HCEC 1CT (cell line): ENCODE measurements around the gene SPTA1.

ENCODE experiments used
- DNase-seq: peaks from one replicate; pipeline ENCODE4 v3.0.0-alpha.2; 2017

SPTA1 gene

DNA sequence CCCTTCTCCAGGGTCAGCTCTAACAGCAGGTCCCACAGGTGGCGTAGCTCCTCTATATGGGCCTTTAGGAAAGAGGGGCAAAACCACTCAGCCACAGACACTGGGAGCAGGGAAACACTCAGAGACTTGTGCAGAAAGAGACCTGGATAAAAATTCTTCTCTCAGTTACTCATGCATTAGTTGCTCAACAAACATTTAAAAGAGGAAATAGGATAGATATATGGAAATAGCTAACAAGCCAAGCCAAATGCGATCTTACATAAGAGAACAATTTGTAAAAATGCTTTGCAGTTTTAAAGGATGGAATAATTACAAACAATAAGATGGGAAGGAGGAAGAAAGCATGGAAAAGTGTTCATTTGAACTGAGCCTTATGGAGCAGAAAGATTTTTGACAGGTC lies 4.9 kb downstream of the SPTA1 start:
- no peak for DNase-seq

DNA sequence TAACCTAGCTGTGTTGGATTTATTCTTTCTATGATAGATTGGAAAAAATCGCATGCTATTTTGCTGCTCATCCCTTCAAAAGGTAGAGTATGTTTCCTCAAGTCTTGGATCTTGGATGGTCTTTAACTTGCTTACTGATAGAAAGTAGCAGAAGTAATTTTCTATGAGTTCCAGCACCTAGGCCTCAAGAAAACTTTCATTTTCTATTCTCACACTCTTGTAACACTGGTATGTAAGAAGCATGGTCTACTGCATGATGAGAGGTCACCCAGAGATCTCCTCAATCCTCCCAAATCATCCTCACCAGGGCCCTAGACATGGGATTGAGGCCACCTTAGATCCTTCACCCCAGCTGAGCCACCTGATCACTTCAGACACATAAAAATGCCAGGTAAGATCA lies 7.2 kb downstream of the SPTA1 start:
- DNase-seq = no peak

GRCh38 chr1:158675563-158676323 lies 10.8 kb downstream of the SPTA1 start:
- no peak for DNase-seq

- no peak for DNase-seq
Observed at GRCh38 chr1:158674302-158674701, 12.2 kb downstream of the SPTA1 start.

GRCh38 chr1:158666037-158666436 lies 20.5 kb downstream of the SPTA1 start:
- no peak for DNase-seq

DNA sequence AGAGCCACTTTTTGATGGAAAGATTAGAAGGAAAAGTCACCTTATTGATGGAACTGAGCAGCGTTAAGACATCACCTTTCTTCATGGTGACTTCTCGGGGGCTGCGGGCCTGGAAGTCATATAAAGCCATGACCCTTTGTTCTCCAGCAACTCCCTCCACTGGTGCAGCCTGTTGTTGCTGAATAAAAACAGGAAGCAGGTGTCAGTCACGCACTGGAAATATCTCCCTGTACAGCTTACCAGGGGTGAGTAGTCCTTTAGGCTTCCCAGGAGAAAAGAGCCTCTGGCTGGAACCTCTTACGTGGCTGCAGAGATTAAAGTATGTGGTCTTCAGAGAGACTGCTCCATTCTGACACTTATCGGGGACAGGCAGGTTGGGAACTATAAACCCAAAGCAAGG lies 31.9 kb downstream of the SPTA1 start:
- no peak for DNase-seq

- DNase-seq = no peak
Observed at GRCh38 chr1:158654086-158654485, 32.4 kb downstream of the SPTA1 start.

- no peak for DNase-seq
Observed at GRCh38 chr1:158652721-158653334, 33.7 kb downstream of the SPTA1 start.

DNA sequence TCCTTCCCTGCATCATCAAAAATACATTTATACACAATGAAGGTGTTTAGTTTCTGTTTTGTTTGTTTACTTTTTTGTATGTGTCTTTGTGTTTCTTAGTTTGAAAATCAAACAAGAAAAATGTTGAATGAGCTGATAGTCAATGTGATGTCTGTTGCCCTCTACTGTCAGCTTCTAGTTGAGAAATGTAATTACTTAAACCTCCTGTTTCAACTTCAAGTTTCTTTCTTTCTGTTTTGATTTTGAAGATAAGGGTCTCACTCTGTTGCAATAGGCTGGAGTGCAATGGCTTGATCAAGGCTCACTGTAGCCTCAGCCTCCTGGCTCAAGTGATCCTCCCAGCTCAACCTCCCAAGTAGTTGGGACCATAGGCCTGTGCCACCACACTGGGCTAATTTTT lies 37.5 kb downstream of the SPTA1 start:
- no peak for DNase-seq

- DNase-seq = no peak
Observed at GRCh38 chr1:158646465-158646864, 40.0 kb downstream of the SPTA1 start.

DNA sequence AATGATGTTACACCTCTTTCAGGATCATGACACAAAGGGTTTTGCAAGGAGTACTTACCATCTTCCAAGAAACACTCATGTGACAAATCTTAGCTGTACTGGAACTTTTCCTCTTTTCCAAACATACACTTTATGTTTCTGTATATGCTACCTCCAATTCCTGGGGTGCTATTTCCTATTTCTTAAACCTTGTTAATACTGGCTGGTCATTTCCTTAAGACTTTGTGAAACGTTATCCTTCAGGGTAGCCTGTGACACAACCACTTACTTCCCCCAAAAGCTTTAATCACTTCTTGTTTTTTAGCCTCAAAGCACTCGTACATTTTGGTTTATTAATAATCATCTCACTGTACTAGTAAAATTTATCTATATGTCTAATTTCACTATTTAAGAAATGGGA lies 42.1 kb downstream of the SPTA1 start:
- no peak for DNase-seq

DNA sequence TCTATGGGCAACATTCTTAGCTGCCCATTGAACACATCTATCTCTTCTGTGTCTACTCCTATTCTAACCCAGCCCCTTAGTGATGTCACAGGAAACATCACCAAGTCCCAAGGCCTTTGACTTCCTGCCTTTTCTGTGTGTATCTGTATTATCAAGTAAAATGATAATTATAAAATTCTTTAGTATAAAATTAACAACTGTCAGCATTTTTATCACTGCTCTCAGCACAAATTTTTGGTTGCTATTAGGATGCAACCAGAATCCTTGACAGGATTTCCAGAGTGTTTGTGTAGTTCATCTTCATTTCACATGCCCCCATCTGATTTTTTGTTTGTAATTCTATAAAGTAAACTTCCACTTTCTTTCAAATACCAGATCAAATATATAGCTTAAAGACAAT lies 47.6 kb downstream of the SPTA1 start:
- no peak for DNase-seq

DNA sequence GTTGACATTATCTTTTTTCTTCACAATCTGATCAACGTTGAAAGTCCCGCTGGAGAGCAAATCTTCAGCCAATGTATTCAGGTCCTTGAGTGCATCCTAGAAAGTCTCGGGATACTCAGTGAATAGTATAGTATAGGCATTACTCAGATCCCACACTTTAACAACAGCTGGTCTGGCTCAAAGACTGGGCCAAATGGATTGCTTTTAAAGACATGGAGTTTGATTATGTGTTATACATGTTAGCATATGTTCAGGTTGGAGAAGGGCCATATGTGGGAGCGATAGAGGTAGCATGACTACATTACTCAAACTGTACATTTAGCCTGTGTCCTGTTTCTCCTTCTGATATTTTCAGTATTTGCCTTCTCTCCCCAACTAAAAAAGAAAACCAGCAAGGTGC lies 48.4 kb downstream of the SPTA1 start:
- DNase-seq = no peak

DNA sequence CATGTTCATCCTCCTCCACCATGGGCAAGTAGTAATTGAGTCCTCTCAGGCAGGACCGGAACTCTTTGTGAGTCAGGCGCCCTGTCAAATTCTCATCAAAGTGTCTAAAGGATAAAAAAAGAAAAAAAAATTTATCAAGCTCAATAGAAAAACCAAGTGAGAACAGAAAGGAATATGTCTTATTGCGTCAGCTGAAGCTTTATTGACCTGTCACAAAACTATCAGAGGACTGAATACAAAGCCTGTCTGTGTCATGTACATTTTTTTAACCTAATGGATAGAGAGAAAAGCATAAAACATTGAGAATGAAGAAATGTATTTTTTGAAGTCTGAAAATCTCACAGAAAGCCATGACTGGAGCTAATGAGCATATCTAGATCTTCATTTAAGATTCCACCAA lies 72.8 kb downstream of the SPTA1 start:
- DNase-seq = no peak

DNA sequence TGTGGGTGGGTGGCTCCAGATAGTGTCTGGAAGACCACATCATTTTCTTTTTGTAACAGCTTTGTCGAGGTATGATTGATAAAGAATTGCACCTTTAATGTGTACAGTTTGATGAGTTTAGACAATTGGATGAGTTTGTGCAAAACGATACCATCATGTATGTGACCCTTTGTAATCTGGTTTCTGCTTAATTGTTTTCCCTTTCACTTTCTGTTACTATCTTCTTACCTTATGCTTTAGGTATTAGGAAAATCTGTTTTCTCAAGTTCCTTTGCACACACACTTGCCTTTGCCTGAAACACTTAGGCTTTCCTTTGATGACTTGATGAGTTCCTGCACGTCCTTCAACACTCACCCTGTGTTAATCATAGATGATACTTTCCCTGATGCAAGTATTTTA lies 74.6 kb downstream of the SPTA1 start:
- DNase-seq = no peak

DNA sequence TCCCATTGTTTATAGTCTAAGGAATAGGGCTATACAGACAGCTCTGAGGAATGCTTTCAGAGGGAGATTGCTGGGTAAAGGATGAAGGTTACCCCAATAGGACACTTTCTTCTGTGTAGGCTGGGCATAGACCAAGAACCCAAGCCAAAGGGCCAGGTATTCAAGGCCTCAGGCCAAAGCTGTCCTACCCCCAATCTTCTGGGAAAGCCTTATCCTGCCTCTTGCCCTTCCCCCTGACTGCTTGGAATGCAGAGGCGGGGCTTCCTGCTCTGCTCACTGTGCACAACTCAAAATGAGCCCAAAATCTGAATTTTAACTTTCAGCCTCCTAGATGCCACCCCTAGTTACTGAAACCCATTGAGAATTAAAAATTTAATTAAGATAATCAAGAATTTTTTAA lies 79.2 kb downstream of the SPTA1 start:
- DNase-seq = no peak

DNA sequence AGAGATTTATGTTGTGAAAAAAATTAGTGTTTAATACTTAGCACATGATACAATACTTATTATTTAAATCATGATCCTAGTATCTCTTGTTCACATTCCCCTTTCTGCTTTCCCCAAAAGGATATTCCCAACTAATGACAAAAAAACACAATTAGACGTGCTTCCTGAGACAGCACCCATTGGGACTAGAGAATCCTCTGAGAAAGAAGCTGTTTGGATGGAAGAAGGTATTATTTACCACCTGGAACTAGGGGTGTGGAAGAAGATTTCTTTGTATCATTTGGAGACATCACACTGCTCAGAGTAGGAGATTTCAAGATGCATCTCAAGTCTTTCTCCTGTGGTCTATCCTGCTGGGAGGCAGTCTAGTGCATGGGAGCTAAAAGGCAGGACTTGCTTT lies 81.5 kb downstream of the SPTA1 start, which contains the start of gene OR10Z1:
OR10Z1 (plus strand) TSS at position 301 of the 400 bp plus-strand sequence. CDS start 1,171 bp downstream, outside the sequence.
- no peak for DNase-seq

GRCh38 chr1:158600735-158601134 lies 85.8 kb downstream of the SPTA1 start:
- no peak for DNase-seq

DNA sequence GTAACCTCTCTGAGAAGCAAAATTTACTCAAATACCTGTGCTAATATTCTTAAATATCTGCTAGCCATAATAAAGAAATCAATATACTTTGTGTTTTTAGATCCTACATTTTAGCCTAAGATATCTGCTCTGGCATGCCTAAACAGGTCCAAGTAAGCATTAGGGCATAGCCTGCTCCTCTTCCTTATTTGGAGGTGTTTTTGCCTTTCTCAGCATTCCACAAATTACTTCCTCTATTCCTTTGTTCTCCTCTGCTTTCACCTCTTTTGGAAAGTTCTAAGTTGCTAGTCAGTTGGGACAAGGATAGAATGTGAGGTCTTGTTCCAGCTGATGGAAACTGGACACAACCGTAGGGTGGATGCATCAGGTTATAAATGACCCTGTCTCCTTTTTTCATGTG lies 99.6 kb downstream of the SPTA1 start:
- DNase-seq = no peak

- no peak for DNase-seq
Observed at GRCh38 chr1:158583962-158584361, 102.6 kb downstream of the SPTA1 start.

- no peak for DNase-seq
Observed at GRCh38 chr1:158579733-158580132, 106.8 kb downstream of the SPTA1 start, which contains the start of gene OR10X1. TSS of gene OR10X1 (minus strand) at chr1:158579899. CDS start at chr1:158579899, 0 bp downstream.

- DNase-seq = no peak
Observed at GRCh38 chr1:158577561-158577960, 109.0 kb downstream of the SPTA1 start.

GRCh38 chr1:158572226-158572625 lies 114.3 kb downstream of the SPTA1 start:
- no peak for DNase-seq

- no peak for DNase-seq
Observed at GRCh38 chr1:158570480-158570879, 116.0 kb downstream of the SPTA1 start, which contains the start of gene OR6P1. TSS of gene OR6P1 (minus strand) at chr1:158570580. CDS start at chr1:158563604, 6,976 bp downstream.

DNA sequence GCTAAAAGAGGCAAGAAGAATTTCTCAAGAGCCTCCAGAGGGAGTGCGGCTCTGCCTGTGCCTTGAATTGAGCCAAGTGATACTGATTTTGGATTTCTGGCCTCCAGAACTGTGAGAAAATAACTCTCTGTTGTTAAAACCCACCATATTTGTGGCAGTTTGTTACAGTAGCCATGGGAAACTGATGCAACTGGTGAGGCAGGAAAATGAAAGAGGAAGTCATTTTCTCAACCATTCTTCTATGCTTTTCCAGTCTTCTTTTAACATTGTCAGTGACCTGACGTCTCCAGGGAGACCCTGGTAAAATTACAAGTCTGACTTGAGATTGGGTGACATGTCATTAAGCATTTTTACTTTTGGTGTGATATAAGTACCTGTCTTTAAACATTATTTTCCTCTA lies 121.9 kb downstream of the SPTA1 start:
- DNase-seq = no peak
